ENCODE measurements around the gene FAM118B. TPM values are rescaled to one million over a fixed set of nuclear protein-coding genes. Genes with fewer than 3 reads are reported as not detected.
"Not testable (repeated sequence)": the region's sequence is repeated elsewhere in the genome, so short reads cannot be mapped to it uniquely, and the experiment has no call there.

Gene FAM118B
- total RNA-seq, 1 experiment from 2014 or later = 64.3 TPM

GRCh38 chr11:126210871-126211235, 729 bp upstream of the FAM118B start:
- in situ Hi-C loops (cut with HindIII; ENCODE audit: low sequenced_read_pairs) = loop anchor here (25.0 kb wide), 1 partner anchor 274 kb away; the partner anchor contains the start of gene VSIG10L2
- no peak for DNase-seq (ENCODE audit: low spot score)

- in situ Hi-C loops (cut with HindIII; ENCODE audit: low sequenced_read_pairs) = loop anchor here (25.0 kb wide), 1 partner anchor 275 kb away; the partner anchor contains the start of gene VSIG10L2
These were observed 593 bp downstream of the FAM118B start for GRCh38 chr11:126212089-126212660.

GRCh38 chr11:126214441-126214840, 2.9 kb downstream of the FAM118B start:
- in situ Hi-C loops (cut with HindIII; ENCODE audit: low sequenced_read_pairs) = loop anchor here (25.0 kb wide), 1 partner anchor 277 kb away; the partner anchor contains the start of gene VSIG10L2
- DNase-seq (ENCODE audit: low spot score) = no peak

More at GRCh38 chr11:126212089-126212660, 593 bp downstream of the FAM118B start:
- DNase-seq (ENCODE audit: low spot score) = no peak

- no peak for DNase-seq (ENCODE audit: low spot score)
- in situ Hi-C loops (cut with HindIII; ENCODE audit: low sequenced_read_pairs) = loop anchor here (25.0 kb wide), 1 partner anchor 278 kb away; the partner anchor contains the start of gene VSIG10L2
These were observed 3.3 kb downstream of the FAM118B start for GRCh38 chr11:126214841-126215240.

DNA sequence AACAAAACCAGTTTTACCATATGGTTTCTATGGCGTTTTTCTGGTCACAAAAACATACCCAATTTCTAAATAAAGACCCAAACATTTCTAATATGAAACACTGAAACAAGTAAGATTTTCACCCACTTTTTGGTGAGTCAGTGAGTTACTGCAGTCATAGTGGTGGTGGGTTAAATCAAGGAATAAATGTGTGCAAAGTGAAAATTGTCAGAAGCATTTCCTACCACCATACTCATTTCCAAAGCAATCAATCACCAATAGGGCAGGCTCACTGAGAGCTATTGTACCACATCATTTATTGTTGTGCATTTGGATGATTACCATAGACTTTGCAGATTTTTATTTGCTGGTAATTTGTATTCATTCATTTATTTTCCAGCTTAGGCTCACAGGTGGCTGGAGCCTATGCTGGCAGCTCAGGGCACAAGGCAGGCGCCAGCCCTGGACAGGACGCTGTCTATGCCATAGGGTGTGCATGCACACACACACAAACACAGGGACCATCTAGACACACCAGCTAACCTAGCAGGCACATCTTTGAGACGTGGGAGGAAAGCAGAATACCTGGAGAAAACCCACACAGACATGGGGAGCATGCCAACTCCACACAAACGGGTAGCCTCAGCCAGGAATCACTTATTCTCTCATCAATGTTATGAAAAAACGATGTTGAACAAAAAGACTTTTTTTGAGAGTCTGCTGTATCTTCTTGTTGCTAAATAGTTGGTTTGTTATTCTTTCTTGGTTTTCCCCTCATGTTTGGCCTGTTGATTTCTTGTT, 5.1 kb downstream of the FAM118B start:
- in situ Hi-C loops (cut with HindIII; ENCODE audit: low sequenced_read_pairs) = loop anchor here (25.0 kb wide), 1 partner anchor 279 kb away; the partner anchor contains the start of gene VSIG10L2

GRCh38 chr11:126217491-126217890, 5.9 kb downstream of the FAM118B start:
- no peak for DNase-seq (ENCODE audit: low spot score)
- in situ Hi-C loops (cut with HindIII; ENCODE audit: low sequenced_read_pairs) = loop anchor here (25.0 kb wide), 1 partner anchor 280 kb away; the partner anchor contains the start of gene VSIG10L2

More for the DNA sequence above, 5.1 kb downstream of the FAM118B start:
- no peak for DNase-seq (ENCODE audit: low spot score)

DNA sequence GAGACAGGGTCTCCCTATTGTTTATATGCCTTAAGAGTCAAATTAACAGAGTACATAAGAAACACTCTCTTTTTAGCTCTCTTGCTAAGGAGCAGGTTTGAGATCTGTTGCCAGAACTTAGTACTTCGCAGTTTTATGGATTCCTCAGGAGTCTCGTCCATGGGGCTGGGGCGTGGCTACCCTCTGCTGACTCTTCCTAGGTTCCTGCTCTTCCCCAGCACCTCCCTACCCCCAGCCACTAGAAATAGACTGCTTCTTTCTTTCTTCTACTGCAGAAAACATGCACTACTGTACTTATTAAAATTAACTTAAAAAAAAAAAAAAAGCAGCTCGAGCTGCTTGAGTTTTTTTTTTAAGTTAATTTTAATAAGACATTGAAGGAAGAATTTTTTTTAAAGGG, 8.0 kb downstream of the FAM118B start:
- DNase-seq (ENCODE audit: low spot score) = no peak
- in situ Hi-C loops (cut with HindIII; ENCODE audit: low sequenced_read_pairs) = loop anchor here (25.0 kb wide), 1 partner anchor 282 kb away; the partner anchor contains the start of gene VSIG10L2

DNA sequence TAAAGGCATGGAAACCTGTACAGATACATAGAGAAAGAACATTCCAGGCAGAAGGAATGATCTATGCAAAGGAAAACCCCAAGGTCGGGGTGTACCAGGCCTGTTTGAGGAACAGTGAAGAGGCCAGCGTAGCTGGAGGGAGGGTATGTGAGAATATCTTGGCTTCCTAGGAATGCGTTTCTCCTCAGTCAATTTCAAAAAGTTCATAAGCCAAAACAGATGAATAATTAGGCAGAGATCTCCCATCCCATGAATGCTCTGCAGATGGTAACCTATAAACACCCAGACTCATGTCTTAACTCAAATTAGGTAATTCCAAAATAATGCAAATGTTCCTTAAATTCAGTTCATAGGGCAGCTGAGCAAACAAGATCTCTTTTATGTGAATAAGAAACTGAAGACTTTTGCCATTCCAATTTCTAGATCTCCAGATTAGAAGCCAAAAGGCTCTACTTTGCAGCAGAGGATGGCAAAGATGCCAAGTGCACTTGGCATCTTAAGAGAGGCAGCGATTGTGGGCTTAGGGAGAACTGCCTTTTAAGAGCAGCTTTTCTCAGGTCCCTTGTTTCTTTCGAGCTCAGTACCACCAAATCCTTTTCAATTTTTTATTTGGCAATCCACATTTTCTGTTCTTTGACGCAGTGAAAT, 13.2 kb downstream of the FAM118B start:
- no peak for DNase-seq (ENCODE audit: low spot score)
- in situ Hi-C loops (cut with HindIII; ENCODE audit: low sequenced_read_pairs) = loop anchor here (25.0 kb wide), 1 partner anchor 287 kb away; the partner anchor contains the start of gene VSIG10L2

GRCh38 chr11:126225295-126225665, 13.7 kb downstream of the FAM118B start:
- DNase-seq (ENCODE audit: low spot score) = no peak
- in situ Hi-C loops (cut with HindIII; ENCODE audit: low sequenced_read_pairs) = no loop called here

DNA sequence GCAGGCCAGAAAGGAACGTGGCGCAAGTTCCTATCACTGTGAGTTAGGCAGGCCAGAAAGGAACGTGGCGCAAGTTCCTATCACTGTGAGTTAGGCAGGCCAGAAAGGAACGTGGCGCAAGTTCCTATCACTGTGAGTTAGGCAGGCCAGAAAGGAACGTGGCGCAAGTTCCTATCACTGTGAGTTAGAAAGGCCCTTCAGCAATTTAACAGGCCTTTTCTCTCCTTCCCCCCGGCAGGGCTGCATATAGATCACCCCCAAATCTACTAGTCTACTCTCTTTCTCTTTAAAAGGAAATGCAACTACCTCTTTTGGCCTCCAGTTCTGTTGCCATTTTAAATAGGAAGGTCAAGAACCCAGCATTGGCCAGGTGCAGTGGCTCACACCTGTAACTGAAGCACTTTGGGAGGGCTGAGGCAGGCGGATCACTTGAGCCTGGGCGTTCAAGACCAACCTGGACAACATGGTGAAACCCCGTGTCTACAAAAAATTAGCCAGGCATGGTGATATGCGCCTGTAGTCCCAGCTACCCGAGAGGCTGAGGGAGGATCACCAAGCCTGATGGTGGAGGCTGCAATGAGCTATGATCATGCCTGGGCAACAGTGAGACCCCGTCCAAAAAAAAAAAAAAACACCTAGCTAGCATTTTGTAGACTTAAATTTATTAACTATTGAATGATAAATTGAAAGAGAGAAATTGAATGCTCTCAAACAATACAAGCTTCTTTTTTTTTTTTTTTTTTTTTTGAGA, 14.9 kb downstream of the FAM118B start:
- DNase-seq (ENCODE audit: low spot score) = no peak
- in situ Hi-C loops (cut with HindIII; ENCODE audit: low sequenced_read_pairs) = no loop called here

- in situ Hi-C loops (cut with HindIII; ENCODE audit: low sequenced_read_pairs) = no loop called here
- no peak for DNase-seq (ENCODE audit: low spot score)
These were observed 18.4 kb downstream of the FAM118B start for GRCh38 chr11:126229858-126230540.

DNA sequence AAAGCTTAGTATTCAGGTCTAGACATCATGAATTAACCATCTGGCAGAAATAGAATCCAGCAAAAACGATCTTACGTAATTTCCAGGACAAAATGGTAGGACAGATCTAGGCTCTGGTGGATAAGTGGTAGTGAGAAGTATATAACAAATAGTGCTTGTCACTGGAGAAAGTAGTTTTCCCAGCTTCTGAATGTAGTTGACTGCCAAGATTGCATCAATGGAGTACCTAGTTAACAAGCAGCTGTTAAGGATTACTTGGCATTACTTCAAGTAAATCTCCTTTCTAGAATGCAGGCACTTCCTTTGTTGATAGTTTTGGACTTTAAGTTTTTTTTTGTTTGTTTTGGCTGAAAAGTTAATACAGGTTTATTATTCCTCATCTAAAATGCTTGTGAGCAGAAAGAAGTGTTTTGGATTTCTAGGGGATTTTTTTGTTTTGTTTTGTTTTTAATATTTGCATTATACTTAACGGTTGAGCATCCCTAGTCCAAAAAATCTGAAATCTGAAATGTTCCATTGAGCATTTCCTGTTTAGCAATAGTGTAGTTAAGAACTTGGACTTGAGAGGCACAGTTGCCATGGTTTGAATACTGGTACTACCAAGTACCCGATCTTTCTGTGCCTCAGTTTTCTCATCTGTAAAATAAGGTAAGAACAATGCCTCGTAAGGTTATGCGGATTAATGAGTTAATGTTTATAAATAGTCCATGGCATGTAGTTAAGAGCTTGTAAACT, 20.3 kb downstream of the FAM118B start:
- in situ Hi-C loops (cut with HindIII; ENCODE audit: low sequenced_read_pairs) = no loop called here
- no peak for DNase-seq (ENCODE audit: low spot score)

DNA sequence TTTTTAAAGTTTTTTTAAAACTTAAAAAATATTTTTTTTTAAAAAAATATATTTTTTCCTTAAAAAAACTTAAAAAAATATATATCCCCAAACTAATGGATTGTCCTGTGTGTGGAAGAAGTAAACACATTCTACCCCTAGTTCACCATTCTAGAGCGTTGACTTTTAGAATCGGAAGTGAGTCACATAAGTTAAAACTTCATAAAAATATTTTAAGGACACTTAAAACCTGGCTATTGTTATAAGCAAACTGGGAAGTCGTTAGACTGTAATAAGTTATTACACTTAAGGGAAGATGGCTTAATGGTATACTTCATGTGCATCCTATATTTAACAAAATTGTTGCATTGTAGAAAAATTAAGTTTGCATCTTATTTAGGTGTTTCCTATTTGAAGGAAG, 21.1 kb downstream of the FAM118B start:
- in situ Hi-C loops (cut with HindIII; ENCODE audit: low sequenced_read_pairs) = no loop called here
- DNase-seq (ENCODE audit: low spot score) = no peak

DNA sequence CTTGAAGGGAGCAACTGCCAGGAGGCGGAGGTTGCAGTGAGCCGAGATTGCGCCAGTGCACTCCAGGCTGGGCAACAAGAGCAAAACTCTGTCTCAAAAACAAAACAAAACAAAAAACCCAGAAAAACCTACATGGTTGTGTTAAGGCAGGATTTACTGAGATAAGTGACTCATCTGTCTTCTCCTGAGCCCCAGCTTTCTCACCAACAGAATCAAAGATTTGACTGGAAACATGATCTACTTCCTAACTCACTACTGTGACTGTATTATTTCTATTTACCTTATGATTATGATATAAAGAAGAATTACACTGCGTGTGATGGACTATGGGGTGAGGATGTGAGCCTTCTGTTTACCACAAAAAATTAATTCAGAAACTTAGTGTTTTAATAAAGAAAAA, 21.8 kb downstream of the FAM118B start:
- in situ Hi-C loops (cut with HindIII; ENCODE audit: low sequenced_read_pairs) = no loop called here
- no peak for DNase-seq (ENCODE audit: low spot score)

DNA sequence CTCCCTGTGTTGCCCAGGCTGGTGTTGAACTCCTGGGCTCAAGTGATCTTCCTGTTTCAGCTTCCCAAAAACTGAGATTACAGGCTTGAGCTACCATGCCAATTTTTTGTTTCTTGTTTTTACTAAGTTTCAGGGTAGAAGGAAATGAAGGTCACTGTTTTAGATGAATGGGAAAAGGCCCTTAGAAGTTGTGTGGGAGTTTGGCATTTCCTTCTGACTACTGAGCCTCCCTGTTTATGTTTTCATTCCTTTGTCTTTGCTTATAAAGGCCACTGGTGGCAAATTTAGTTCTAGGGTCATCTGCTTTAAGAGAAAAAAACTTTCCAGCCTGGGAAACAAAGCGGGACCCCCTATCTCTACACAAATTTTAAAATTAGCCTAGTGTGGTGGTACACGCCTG, 35.1 kb downstream of the FAM118B start:
- in situ Hi-C loops (cut with HindIII; ENCODE audit: low sequenced_read_pairs) = no loop called here
- no peak for DNase-seq (ENCODE audit: low spot score)

DNA sequence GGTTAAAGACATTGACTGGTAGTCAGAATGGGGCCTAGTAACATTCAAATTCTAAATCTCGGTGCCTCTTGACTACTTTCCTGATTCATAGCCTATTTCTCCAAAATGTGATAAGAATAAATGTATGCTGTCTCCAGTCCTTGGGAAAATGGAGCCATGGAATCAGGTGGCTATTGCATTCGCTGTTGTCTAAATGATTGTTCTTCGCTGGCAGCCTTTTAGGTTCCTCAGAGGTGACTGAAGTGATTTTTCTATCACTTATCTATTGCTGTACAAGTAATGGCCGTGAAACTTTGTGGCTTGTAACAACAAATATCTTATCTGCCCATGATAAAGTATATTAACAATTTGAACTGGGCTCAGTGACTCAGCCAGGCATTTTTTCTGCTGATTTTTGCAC, 41.7 kb downstream of the FAM118B start:
- DNase-seq (ENCODE audit: low spot score) = no peak
- in situ Hi-C loops (cut with HindIII; ENCODE audit: low sequenced_read_pairs) = no loop called here

DNA sequence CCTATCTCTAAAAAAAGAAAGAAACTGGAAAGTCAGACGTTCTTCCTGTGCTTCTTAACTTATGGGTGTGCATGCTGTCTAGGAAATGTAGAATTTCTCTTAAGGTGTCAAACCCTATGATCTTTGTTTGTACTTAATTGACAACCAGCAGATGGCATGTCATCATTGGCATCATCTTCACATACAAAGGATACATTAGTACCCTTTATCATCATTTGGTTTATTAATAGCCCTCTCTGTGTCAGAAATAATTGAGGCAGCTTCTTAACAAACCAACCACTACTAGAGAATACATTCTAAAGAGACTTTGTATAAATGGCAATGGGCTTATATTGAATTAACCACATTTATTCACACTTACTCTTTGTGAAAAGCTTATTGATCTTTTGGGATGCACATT, 43.2 kb downstream of the FAM118B start:
- in situ Hi-C loops (cut with HindIII; ENCODE audit: low sequenced_read_pairs) = no loop called here
- no peak for DNase-seq (ENCODE audit: low spot score)

DNA sequence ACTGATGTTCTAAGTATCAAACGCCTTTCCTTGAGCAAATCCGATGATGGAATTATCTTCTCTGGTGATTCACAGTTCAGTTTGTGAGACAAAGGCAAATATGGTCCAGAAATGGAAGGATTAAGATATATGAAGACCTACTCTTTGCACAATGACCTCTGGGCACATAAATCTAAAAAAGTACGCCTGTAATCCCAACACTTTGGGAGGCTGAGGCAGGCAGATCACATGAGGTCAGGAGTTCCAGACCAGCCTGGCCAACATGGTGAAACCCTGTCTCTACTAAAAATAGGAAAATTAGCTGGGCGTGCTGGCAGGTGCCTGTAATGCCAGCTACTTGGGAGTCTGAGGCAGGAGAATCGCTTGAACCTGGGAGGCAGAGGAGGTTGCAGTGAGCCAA, 43.9 kb downstream of the FAM118B start:
- in situ Hi-C loops (cut with HindIII; ENCODE audit: low sequenced_read_pairs); DNase-seq (ENCODE audit: low spot score): not testable (repeated sequence)

Data from G401 (cell line).